ENCODE measurements around the gene PRF1. TPM values are rescaled to one million over a fixed set of nuclear protein-coding genes. Genes with fewer than 3 reads are reported as not detected.
"Not testable (repeated sequence)": the region's sequence is repeated elsewhere in the genome, so short reads cannot be mapped to it uniquely, and the experiment has no call there.

Gene PRF1
- polyA plus RNA-seq, 1 donor: 0.82 TPM

GRCh38 chr10:70594161-70594560 is 8.4 kb downstream of the PRF1 start:
- DNase-seq (ENCODE audit: low read depth): no peak

GRCh38 chr10:70593513-70593890 is 9.0 kb downstream of the PRF1 start:
- no peak for DNase-seq (ENCODE audit: low read depth)

DNA sequence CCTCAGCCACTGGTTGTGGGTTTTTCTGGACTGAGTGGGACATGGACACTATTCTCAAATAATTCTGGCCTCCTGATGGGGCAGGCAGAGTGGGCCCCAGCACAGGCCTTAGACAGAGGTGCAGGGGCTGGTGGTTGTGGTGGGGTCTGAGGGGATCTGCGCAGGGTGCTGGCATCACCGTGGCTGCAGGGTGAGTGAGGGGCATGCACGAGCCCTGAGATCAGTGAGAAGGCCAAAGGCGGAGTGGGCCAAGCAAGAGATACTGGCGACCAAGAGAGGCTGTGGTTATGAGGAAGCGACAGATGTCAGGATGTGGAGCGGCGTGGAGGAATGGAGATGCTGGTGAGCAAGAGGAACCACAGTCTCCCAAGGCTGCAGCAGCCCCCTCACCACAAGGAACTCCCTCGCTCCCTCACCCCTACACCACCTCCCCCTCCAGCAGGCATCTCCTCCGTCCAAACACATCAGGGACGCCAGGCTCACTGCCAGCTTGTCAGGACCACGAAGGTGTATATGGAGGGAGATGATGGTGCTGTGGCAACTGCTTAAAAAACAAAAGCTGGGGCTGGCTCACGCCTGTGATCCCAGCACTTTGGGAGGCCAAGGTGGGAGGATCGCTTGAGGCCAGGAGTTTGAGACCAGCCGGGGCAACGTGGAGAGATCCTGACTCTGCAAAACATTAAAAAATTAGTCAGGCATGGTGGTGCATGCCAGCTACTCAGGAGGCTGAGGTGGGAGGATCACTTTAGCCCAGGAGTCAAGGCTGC is 9.6 kb downstream of the PRF1 start:
- DNase-seq (ENCODE audit: low read depth): no peak

DNA sequence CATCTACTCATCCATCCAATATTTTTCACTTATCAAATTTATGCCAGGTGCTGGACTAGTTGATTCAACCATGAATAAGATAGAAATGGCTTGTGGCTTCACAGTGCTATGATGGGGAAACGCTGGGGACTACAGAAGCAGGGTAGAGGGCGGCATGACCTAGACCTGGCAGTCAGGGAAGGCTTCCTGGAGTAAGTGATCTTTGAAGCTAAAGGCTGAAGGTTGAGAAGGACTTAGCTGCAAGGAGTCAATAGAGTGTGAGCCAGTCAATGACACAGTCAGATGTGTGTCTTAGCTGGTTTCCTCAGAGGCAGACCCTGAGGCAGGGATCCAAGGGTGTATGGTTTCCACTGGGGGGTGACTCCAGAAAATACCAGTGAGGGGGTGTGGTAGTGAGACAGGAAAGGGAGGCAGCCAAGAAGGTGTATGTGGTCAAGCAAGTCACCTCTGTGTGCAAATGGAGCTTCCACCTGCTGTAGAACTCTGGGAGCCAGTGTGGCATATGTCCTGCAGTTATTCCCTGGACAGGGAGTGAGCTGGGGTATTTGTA is 10.3 kb downstream of the PRF1 start:
- DNase-seq (ENCODE audit: low read depth): no peak

DNA sequence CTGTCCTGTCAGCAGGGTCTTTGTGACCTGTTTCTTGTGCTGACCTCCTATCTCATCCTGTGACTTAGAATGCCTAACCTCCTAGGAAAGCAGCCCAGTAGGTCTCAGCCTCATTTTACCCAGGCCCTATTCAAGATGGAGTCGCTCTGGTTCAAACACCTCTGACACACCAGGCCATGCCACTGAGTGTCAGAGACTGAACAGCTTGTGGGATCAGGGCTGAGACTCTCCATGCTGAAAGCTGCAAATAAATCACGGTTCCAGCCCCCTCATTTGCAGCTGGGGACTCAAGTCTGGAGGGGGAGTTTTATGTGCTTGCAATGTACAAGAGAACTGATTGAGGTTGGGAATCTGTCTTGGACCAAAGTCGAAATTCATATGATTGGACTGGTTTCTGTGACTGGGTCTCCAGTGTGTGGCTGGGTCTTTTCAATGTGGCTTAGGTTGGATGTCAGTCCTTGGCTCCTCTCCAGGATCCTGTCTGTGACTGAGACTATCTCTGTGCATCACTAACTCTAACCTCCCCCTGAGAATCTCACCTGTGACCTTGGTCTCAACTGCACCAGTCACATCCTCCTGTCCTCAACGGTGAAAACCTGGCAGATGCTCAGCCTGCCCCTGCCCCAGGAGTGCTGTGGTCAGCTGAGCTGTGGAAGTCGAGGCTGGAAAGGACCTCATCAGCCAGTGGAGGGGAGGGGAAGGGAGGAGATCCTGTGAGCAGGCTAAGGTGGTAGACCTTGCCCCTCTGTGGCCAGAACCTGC is 11.7 kb downstream of the PRF1 start:
- no peak for DNase-seq (ENCODE audit: low read depth)

GRCh38 chr10:70589762-70590654 is 12.5 kb downstream of the PRF1 start:
- peak; percentile 94 for DNase-seq (ENCODE audit: low read depth)

- no peak for DNase-seq (ENCODE audit: low read depth)
Measured at GRCh38 chr10:70588859-70589570, 13.5 kb downstream of the PRF1 start.

GRCh38 chr10:70588255-70588654 is 14.3 kb downstream of the PRF1 start:
- no peak for DNase-seq (ENCODE audit: low read depth)

- DNase-seq (ENCODE audit: low read depth): no peak
Measured at GRCh38 chr10:70587045-70587658, 15.4 kb downstream of the PRF1 start.

DNA sequence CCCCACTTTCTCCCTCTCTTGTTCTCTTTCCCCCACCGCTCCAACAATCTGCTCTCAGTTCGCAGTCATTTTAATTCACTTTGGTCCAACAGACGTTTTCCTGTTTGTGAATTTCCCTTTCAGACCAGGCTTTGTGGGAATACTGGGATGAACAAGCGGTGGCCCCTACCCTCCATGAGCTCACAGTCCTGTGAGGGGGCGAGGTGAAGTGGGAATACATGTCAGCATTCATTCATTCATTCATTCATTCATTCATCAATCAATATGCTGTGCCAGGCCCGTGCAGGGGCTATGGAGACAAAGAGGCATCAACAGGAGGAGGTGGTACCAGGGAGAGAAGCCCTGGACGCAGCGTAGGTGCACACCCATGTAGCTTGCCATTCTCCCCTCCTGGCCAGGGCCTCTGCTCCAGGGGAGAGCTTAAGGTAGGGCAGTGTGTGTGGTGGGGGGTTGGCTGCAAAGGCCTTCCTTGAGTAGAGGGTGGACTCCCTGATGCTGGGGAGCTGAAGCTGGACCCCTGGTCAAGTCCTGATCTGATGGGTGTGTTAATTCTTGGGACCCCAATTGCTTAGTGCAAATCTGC is 16.1 kb downstream of the PRF1 start:
- DNase-seq (ENCODE audit: low read depth): no peak

GRCh38 chr10:70585578-70586169 is 16.9 kb downstream of the PRF1 start:
- DNase-seq (ENCODE audit: low read depth): no peak

GRCh38 chr10:70584909-70585544 is 17.5 kb downstream of the PRF1 start:
- no peak for DNase-seq (ENCODE audit: low read depth)

GRCh38 chr10:70584366-70584765 is 18.2 kb downstream of the PRF1 start:
- DNase-seq (ENCODE audit: low read depth): no peak

DNA sequence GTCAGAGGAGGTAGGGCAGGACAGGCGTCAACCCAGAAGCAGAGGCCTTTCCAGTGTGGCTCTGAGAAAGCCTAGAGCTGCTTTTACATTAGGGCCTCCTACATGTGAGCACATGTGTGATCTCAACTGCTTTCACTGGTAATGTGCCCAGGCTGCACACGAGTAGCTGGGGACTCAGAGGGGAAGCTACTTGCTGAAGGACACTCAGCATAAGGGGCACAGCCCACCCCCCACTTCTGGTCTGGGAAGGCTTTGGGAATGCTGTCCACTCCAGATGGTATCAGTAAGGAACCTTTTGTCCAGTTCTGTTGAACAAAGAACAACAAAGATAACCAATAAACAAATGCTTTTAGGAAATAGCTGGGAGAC is 18.9 kb downstream of the PRF1 start:
- no peak for DNase-seq (ENCODE audit: low read depth)

DNA sequence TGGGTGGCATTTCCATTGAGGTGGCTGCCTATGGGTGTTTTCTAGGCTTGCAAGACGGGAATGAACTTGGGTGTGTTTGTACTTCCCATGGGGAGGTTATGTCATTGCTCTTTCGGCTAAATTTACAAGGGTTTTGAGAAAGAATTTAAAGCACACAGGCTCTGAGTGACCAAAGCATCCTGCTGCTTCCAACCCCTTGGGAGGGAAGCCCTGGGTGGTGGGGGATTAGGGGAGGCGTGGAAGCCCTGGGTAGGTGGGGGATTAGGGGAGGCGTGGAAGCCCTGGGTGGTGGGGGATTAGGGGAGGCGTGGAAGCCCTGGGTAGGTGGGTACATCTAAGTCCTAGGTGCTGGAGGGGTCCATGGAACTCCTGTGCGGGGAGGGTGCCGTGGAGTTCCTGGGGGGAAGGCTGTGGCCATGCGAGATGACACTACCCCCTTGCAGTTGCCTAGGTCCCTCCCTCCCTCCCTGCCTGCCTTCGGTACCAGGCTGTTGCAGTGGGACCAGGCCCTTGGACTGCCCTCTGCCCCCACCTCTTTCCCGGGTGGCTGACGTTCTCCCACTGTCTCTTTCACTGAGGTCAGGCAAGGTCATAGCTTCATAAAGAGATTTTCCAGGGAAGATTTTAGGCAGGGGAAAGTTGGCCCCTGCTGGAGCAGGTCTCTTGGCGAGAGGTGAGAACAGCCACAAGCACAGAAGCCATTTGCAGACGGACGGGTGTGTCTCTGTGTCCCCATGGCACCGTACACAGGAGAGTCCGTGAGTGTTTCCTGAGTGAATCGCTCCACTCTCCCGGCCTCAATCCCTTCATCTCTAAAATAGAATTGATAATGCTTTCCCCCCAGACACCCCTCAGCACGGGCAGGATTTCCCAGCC is 19.5 kb downstream of the PRF1 start:
- DNase-seq (ENCODE audit: low read depth): no peak

GRCh38 chr10:70581176-70581575 is 21.4 kb downstream of the PRF1 start:
- DNase-seq (ENCODE audit: low read depth): not testable (repeated sequence)

- DNase-seq (ENCODE audit: low read depth): no peak
Measured at GRCh38 chr10:70579234-70580002, 23.1 kb downstream of the PRF1 start.
